Gastroesophageal sphincter (tissue), 4 donors: Measurements from ENCODE around the gene ADAM12. TPM values are rescaled to one million over a fixed set of nuclear protein-coding genes. Genes with fewer than 3 reads are reported as not detected.

Source experiments
- ATAC-seq: fragments of 150-250 bp; one replicate; pipeline ENCODE4 v1.9.1; 2016; ENCODE audit warnings: mild to moderate bottlenecking, moderate library complexity
- H3K27ac ChIP-seq, 4 donors: fragments of 200-600 bp; sonication (generic) in 3 of 4; 1 replicate in 3 of 4; 2 replicates in 1 of 4; pipeline ENCODE4 v1.5.1; 2016 to 2019
- H3K27me3 ChIP-seq: fragments of 200-600 bp; sonication (generic); one replicate; pipeline ENCODE4 v1.5.1; 2019
- H3K36me3 ChIP-seq, 2 donors: fragments of 200-600 bp; sonication (generic); one replicate each; pipeline ENCODE4 v1.5.1; 2019; ENCODE audit warnings: control low read depth in 1 of 2
- H3K4me1 ChIP-seq, 3 donors: fragments of 200-600 bp; sonication (generic); 1 replicate in 2 of 3; 2 replicates in 1 of 3; pipeline ENCODE4 v1.5.1; 2016 to 2019; ENCODE audit warnings: control low read depth in 2 of 3
- H3K4me3 ChIP-seq, 2 donors: fragments of 200-600 bp; sonication (generic); one replicate each; pipeline ENCODE4 v1.5.1; 2019; ENCODE audit warnings: mild to moderate bottlenecking in 1 of 2, moderate library complexity in 1 of 2
- H3K9me3 ChIP-seq, 3 donors: fragments of 200-600 bp; sonication (generic); one replicate each; pipeline ENCODE4 v1.5.1; 2017 to 2019; ENCODE audit warnings: control low read depth in 2 of 3
- EP300 ChIP-seq: sonication (generic); formaldehyde crosslinking; IDR thresholded peaks from one replicate; pipeline ENCODE4 v1.6.1; 2017; ENCODE audit warnings: antibody characterized with exemption, mild to moderate bottlenecking
- POLR2A ChIP-seq, 2 donors: fragments of 450-650 bp; IDR thresholded peaks; one replicate each; pipeline ENCODE4 v1.6.1; 2017; ENCODE audit warnings: antibody characterized with exemption in 2 of 2, mild to moderate bottlenecking in 2 of 2, moderate library complexity in 1 of 2
- POLR2AphosphoS5 ChIP-seq: sonication (generic); formaldehyde crosslinking; IDR thresholded peaks from one replicate; pipeline ENCODE4 v1.6.1; 2017; ENCODE audit warnings: antibody characterized with exemption
- WGBS, 2 donors: methylation state at CpG; one replicate each; pipeline ENCODE4 v1.1.5; 2018; ENCODE audit warnings: low coverage in 1 of 2; 5-methylcytosine and 5-hydroxymethylcytosine counted together
- total RNA-seq, 4 donors: library from RNA; depleted of rRNA; stranded (reverse); fragments of >200 nt; gene quantifications; one replicate each; pipeline ENCODE4 v1.1.0, GENCODE V29; 2016
- TF ChIP-seq, protein P1 (sequence below), 4 experiments: fragments of 200-600 bp in 2 of 4; fragments of 450-650 bp in 2 of 4; sonication (generic) in 1 of 4; IDR thresholded peaks; one replicate each; pipeline ENCODE4 v1.5.1; 2017 to 2019; ENCODE audit warnings: antibody characterized with exemption in 4 of 4, mild to moderate bottlenecking in 2 of 4, moderate library complexity in 2 of 4

Gene ADAM12
- total RNA-seq, 4 donors from 2014 or later = 0.27 to 1.2 (median 0.89) TPM

DNA sequence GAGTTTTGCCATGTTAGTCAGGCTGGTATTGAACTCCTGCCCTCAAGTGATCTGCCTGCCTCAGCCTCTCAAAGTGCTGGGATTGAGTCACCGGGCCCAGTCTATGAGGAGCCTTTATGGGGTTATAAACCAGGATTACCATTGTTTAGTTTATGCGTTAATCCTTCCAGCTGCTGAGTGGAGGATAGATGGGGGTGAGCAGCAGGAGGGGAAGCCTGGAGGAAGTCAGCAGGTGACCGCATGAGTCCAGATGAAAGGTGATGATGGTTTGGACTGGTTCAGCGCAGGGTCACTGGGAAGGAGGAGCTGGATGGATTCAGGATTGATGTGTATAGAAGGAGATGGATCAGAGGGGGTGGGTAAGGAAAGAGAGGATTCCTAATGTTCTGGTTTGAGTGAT is 197.1 kb downstream of the ADAM12 start:
- WGBS, 2 donors = 93 to 95% methylated on average over 2 to 3 of the region's 4 CpGs
- no peaks in the 10 kb centered on the region for H3K36me3 ChIP-seq
- ATAC-seq = no peak

DNA sequence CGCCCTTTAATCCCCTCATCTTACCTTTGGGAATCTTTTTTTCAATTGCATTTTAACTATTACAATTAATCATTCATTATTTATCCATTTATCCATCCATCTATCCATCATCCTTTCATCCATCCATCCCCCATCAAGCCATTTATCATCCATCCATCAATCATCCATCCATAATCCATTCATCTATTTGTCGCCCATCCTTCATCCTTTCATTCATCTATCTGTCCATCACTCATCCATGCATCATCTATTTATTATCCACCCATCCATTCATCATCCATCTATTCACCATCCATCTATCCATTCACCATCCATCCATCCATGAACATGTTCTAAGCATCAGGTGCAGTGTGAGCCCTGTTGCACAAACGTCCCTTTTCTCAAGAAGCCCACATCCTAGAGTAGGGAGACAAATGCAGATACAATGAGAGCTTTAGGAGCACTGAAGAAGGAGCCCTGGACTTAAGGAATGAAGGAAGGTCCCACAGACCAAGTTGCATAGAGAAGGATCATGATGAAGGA is 199.5 kb downstream of the ADAM12 start:
- no peak for ATAC-seq
- TF ChIP-seq POLR2AphosphoS5 = no peak
- no peak for TF ChIP-seq EP300
- TF ChIP-seq POLR2A (IDR thresholded peaks at IDR 0.05) = no peak
- TF ChIP-seq, protein P1, sequence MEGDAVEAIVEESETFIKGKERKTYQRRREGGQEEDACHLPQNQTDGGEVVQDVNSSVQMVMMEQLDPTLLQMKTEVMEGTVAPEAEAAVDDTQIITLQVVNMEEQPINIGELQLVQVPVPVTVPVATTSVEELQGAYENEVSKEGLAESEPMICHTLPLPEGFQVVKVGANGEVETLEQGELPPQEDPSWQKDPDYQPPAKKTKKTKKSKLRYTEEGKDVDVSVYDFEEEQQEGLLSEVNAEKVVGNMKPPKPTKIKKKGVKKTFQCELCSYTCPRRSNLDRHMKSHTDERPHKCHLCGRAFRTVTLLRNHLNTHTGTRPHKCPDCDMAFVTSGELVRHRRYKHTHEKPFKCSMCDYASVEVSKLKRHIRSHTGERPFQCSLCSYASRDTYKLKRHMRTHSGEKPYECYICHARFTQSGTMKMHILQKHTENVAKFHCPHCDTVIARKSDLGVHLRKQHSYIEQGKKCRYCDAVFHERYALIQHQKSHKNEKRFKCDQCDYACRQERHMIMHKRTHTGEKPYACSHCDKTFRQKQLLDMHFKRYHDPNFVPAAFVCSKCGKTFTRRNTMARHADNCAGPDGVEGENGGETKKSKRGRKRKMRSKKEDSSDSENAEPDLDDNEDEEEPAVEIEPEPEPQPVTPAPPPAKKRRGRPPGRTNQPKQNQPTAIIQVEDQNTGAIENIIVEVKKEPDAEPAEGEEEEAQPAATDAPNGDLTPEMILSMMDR (IDR thresholded peaks at IDR 0.05) = no peak
- 93 to 100% methylated on average over 2 to 3 of the region's 3 CpGs for WGBS, 2 donors

More for the DNA sequence above, 197.1 kb downstream of the ADAM12 start:
- Histone ChIP-seq H3K27ac (no peak overlapping the region), H3K27me3 (peaks cover 10% of the 10 kb centered on the region), H3K9me3 (no peaks in the 10 kb centered on the region), H3K4me3 (no peak overlapping the region), H3K4me1 (no peaks in the 10 kb centered on the region)
- TF ChIP-seq, protein P1 (IDR thresholded peaks at IDR 0.05) = no peak
- TF ChIP-seq POLR2A (IDR thresholded peaks at IDR 0.05) (no peak), EP300 (no peak), POLR2AphosphoS5 (no peak)

DNA sequence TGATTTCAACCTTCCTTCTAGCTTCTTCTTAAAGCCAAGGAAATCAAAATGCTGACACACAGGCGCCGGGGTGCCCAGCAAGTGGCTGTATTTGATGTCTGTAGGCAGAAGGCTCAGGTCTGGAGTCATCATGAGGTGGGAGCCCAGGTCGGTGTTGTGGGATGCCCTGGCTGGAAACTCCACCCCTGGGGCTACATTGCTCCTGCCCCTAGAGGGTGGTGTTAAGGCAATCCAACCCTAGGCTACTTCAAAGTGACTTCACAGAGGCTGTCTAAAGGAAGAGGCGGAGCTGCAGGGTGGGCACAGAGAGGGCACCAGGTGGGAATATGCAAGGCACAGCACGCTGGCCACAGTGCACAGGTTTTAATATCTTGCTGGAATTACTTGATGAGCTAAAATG is 200.9 kb downstream of the ADAM12 start:
- TF ChIP-seq POLR2AphosphoS5 = no peak
- no peak for TF ChIP-seq POLR2A (IDR thresholded peaks at IDR 0.05)
- TF ChIP-seq EP300 = no peak
- TF ChIP-seq, protein P1 (IDR thresholded peaks at IDR 0.05) = no peak
- no peaks in the 10 kb centered on the region for H3K9me3 ChIP-seq
- H3K27ac ChIP-seq = no peak overlapping the region
- no peak overlapping the region for H3K4me3 ChIP-seq
- ATAC-seq = no peak
- H3K4me1 ChIP-seq = no peaks in the 10 kb centered on the region
- peaks cover 10% of the 10 kb centered on the region for H3K27me3 ChIP-seq
- no peaks in the 10 kb centered on the region for H3K36me3 ChIP-seq
- WGBS, 2 donors = 83 to 90% methylated on average over 3 to 4 of the region's 5 CpGs

More for the DNA sequence above, 199.5 kb downstream of the ADAM12 start:
- H3K27me3 ChIP-seq = peaks cover 10% of the 10 kb centered on the region
- H3K4me3 ChIP-seq = no peak overlapping the region
- H3K9me3 ChIP-seq = no peaks in the 10 kb centered on the region
- H3K27ac ChIP-seq = no peak overlapping the region
- no peaks in the 10 kb centered on the region for H3K36me3 ChIP-seq
- H3K4me1 ChIP-seq = no peaks in the 10 kb centered on the region

DNA sequence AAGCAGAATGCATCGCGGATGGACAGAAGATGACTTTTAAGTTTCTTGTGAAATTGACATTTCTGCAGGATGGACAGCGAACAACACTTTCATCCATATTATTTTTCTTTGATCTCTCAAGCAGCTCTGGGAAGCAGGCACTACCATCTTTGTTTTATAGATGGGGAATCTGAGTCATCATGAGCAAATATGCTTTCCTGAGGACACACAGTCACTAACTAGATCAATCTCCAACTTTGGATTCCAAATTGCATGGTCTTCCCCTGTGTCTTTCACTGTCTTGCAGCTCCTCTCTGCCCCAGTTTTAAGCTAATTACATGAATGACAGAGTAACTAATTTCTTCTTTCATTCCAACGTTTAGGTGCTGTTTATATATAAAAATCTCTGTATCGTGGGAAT is 201.5 kb downstream of the ADAM12 start:
- 59 to 74% methylated on average over 5 of the region's 5 CpGs for WGBS, 2 donors

More for the DNA sequence above, 201.5 kb downstream of the ADAM12 start:
- no peaks in the 10 kb centered on the region for H3K36me3 ChIP-seq
- no peaks in the 10 kb centered on the region for H3K4me1 ChIP-seq
- no peak overlapping the region for H3K4me3 ChIP-seq
- no peaks in the 10 kb centered on the region for H3K9me3 ChIP-seq
- no peak for TF ChIP-seq EP300
- TF ChIP-seq POLR2AphosphoS5 = no peak
- TF ChIP-seq, protein P1 (IDR thresholded peaks at IDR 0.05) = no peak
- no peak for TF ChIP-seq POLR2A (IDR thresholded peaks at IDR 0.05)
- H3K27me3 ChIP-seq = peaks cover 9% of the 10 kb centered on the region
- no peak for ATAC-seq
- no peak overlapping the region for H3K27ac ChIP-seq
